HFF-Myc (cell line): Measurements from ENCODE around the gene SORCS2.

ENCODE experiments used
- DNase-seq: peaks from one replicate; pipeline ENCODE4 v3.0.0-alpha.2; 2011; ENCODE audit warnings: low read depth; ENCODE audit errors: extremely low read depth
- H3K4me3 ChIP-seq: replicated peaks from 2 replicates; pipeline ENCODE4 v1.5.1; 2011; ENCODE audit warnings: low read depth, mild to moderate bottlenecking, control low read depth, low read length
- TF ChIP-seq, protein P1 (sequence below): IDR thresholded peaks from 2 replicates; pipeline ENCODE4 v1.5.1; 2012; ENCODE audit warnings: mild to moderate bottlenecking, low read depth, low read length, control low read depth; ENCODE audit errors: missing control alignments

Gene SORCS2

DNA sequence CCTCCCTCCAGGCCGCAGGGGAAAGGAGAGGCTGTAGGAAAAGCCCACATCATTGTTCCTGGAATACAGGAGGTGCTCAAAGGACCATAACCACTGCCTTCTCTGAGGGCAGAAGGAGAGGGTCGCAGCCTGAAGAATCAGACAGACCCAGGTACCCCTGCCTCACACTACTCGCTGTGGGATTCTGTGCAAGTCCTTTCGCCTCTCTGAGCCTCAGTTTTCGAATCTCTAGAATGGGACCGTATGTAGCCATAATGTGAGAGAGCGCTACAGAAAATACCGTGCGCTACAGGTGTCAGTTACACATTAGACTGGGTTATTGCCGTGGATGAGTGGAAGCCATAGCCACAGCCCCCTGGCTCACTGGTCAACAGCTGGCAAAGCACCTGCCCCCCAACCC is 320.6 kb downstream of the SORCS2 start:
- H3K4me3 ChIP-seq: no peak overlapping the region
- TF ChIP-seq, protein P1, sequence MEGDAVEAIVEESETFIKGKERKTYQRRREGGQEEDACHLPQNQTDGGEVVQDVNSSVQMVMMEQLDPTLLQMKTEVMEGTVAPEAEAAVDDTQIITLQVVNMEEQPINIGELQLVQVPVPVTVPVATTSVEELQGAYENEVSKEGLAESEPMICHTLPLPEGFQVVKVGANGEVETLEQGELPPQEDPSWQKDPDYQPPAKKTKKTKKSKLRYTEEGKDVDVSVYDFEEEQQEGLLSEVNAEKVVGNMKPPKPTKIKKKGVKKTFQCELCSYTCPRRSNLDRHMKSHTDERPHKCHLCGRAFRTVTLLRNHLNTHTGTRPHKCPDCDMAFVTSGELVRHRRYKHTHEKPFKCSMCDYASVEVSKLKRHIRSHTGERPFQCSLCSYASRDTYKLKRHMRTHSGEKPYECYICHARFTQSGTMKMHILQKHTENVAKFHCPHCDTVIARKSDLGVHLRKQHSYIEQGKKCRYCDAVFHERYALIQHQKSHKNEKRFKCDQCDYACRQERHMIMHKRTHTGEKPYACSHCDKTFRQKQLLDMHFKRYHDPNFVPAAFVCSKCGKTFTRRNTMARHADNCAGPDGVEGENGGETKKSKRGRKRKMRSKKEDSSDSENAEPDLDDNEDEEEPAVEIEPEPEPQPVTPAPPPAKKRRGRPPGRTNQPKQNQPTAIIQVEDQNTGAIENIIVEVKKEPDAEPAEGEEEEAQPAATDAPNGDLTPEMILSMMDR: no peak
- no peak for DNase-seq

DNA sequence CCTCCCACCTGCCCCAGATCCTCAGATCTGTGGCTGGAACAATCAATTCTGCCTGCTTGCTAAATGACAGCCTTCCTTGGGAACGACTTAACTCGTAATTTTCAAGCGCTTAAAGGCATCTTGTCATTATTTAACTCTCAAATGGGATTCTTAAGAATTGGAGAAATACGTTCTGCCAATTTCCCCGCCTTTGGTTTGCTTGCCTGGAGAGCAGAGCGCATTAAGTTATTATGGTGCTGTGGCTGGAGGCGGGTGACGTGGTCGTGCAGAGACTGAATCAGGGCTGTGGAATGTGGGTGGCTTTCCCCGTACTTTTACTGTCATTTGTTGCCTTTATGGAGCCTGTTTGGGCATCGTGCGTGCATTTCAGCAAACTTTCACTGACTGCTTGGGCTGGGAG is 321.3 kb downstream of the SORCS2 start:
- DNase-seq: peak; percentile 17
- no peak overlapping the region for H3K4me3 ChIP-seq
- TF ChIP-seq, protein P1: no peak

DNA sequence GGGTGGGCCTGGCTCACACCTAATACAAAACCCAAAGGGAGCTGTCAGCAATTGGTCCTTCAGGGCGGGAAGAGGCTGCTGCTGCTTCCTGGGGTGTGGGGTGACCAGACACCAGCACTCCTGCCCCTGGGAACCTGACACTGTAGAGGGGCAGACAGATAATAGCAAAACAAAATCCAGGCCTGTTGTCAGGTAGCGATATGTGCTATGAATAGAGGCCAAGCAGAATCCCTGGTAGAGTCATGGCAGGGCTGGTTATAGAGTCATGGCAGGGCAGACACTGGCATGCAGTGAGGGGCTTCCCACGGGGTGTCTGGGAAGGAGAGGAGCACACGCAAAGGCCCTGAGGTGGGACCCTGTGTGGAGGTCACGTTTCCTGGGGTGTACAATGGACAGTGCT is 321.9 kb downstream of the SORCS2 start:
- H3K4me3 ChIP-seq: no peak overlapping the region
- no peak for DNase-seq
- TF ChIP-seq, protein P1: no peak

DNA sequence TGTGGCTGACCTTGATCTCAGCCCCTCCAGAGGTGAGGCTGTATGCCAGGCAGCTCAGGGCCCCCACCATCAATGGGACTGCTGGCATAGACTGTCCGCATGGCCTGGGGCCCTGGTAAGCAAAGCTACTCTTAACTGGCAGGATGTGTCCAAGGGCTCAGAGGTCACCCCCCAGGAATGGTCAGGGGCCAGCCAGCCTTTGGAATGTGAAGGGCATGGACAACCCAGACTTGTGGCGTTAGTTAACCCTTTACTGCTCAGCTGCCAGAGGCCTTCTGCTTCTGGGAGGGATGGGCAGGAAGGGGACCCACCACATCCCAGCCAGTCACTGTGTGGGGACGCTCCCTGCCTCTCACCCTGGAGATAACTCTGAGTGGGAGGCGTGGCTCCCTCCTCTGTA is 322.5 kb downstream of the SORCS2 start:
- DNase-seq: no peak
- no peak overlapping the region for H3K4me3 ChIP-seq
- TF ChIP-seq, protein P1: no peak

DNA sequence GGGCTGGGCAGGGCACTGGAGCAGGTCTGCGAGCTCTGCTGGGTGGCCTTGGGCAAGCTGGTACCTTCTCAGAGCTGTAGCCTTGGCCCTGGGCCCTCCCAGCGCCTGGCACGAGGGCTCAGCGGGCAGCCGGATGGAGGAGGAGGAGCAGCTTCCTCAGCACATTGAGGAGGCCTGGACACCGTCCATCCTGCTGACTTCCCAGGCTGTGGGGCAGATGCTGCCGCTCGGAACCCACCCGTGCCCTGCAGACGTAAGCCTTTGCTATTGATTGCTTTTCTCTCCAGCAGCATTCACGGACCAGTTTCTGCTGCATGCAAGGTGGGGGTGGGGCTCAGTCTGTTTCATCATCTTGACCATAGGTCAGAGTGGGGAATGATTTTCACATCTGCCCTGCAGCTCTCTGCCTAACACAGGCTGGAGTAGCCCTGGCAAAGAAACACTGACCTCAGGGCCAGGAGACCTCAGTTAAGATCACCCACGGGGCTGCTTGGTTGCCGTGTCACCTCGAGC is 323.1 kb downstream of the SORCS2 start:
- no peak overlapping the region for H3K4me3 ChIP-seq
- no peak for DNase-seq
- TF ChIP-seq, protein P1: no peak

DNA sequence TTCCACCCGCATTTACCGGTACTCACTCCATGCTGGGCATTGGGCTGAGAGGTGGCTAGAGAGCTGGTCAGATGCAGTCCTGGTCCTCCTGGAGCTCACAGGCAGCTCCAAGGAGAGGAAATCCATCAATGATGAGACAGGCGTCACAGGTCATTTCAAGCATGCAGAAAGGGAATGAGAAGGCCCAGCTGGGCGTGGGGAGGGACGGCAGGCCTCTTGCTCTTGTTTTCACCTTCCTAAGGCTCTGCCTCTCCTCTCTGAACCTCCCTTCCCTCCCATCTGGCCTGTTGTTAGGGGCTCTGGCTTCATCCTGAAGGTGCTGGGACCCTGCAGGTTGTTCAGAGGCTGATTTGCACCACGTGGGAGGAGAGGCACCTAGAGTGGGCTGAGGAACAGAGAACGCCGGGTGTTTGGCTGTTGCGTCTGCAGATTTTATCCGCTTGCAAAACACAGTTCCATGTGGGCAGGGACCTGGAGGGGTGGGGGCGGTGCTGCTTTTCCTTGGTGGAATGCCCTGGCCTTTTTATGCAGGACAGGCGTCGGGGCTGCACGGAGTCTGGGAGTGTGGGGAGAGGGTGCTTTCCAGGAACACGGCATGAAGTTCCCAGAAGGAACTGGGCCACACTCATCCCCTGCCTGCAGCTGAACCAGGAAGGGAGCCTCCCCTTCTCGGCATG is 323.9 kb downstream of the SORCS2 start:
- TF ChIP-seq, protein P1: no peak
- H3K4me3 ChIP-seq: no peak overlapping the region
- no peak for DNase-seq

DNA sequence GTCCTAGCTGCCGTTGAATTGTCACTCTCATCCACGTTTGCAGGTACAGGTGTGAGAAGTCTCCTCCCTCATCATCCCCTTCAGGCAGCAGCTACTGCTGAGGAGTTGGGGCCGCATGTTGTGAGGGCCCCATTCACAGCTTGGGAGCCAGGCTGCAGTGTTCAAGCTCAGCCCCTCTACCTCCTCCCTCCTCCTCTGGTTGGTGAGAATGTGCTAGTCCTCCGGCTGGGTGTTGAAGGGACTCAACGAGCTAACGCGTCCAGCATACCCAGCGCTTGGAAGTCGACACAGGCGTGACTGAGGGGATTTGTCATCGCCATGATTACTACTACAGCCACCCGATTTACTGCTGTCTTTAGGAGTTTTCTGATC is 324.4 kb downstream of the SORCS2 start:
- H3K4me3 ChIP-seq: no peak overlapping the region
- no peak for DNase-seq
- TF ChIP-seq, protein P1: no peak
